Parietal lobe (tissue), 1 donor: ENCODE results near the gene RBM7. TPM values are rescaled to one million over a fixed set of nuclear protein-coding genes. Genes with fewer than 3 reads are reported as not detected.

ENCODE experiments used
- total RNA-seq: library from RNA; depleted of rRNA; stranded (reverse); fragments of >200 nt; gene quantifications from one replicate; pipeline ENCODE4 v1.2.3, GENCODE V29; 2014

The RBM7 gene
- 22.2 TPM for total RNA-seq

GRCh38 chr11:114400216-114400914 is at the start of gene RBM7, which contains the start of gene C11orf71:
Gene RBM7 (plus strand): TSS chr11:114400666. CDS start chr11:114400672, 6 bp downstream.
Gene C11orf71 (minus strand): TSS chr11:114400511. CDS start chr11:114400331, 180 bp downstream.

GRCh38 chr11:114439229-114440120 is 39.0 kb downstream of the RBM7 start, which contains the start of gene REXO2:
Gene REXO2 (plus strand): TSS chr11:114439467. CDS start chr11:114439529, 62 bp downstream.

Other genes starting within 250 kb of the RBM7 start
- gene NNMT, start 104.3 kb upstream of the RBM7 start, total RNA-seq, result 2.8 TPM
- 12.5 TPM for gene C11orf71, start 155 bp upstream of the RBM7 start, total RNA-seq
- gene REXO2, start 38.8 kb downstream of the RBM7 start, total RNA-seq, result 54.8 TPM
- gene NXPE1, start 159.2 kb downstream of the RBM7 start, total RNA-seq, result not detected
- not detected for gene NXPE4, start 195.1 kb downstream of the RBM7 start, total RNA-seq